Forelimb muscle (tissue), 1 donor: ENCODE measurements around the gene SELENOO. TPM values are rescaled to one million over a fixed set of nuclear protein-coding genes. Genes with fewer than 3 reads are reported as not detected.
"Not testable (repeated sequence)": the region's sequence is repeated elsewhere in the genome, so short reads cannot be mapped to it uniquely, and the experiment has no call there.

Experiments used
- DNase-seq: peaks from one replicate; pipeline ENCODE4 v3.0.0-alpha.2; 2013; ENCODE audit warnings: low read depth
- polyA plus RNA-seq: library from polyadenylated mRNA; unstranded; fragments of 120-200 nt; gene quantifications from one replicate; pipeline ENCODE4 v1.2.1, GENCODE V29; 2013; ENCODE audit not compliant: insufficient read length

The SELENOO gene
- polyA plus RNA-seq, 1 donor: 15.7 TPM

DNA sequence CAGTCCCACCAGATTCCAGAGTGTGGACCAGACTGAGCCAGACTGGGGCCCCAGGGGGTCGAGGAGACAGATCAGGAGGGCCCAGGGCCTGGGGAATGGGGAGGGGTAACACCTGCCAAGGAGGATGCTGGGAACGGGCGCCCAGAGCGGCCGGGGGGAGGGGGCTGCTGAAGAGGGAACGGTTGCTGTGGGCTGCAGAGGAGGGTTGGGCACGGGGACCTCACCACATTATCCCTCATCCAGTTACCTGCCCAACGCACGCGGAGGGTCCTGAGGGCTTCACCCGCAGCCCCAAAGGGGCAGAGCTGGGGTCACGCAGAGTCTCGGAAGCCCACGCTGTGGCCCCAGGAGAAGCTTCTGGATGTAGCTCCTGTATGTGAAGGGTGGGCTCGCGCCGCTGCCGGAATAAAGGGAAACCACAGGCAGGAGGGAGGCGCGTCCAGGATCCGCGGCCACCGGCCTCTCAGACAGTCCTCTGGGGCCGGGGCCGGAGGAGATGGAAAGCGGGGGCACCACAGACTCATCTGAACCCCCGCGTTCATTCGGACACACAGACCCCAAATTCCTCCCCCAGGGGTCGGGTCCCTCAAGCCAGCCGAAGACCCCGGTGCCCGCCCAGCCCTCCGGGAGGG, 866 bp upstream of the SELENOO start:
- no peak for DNase-seq

DNA sequence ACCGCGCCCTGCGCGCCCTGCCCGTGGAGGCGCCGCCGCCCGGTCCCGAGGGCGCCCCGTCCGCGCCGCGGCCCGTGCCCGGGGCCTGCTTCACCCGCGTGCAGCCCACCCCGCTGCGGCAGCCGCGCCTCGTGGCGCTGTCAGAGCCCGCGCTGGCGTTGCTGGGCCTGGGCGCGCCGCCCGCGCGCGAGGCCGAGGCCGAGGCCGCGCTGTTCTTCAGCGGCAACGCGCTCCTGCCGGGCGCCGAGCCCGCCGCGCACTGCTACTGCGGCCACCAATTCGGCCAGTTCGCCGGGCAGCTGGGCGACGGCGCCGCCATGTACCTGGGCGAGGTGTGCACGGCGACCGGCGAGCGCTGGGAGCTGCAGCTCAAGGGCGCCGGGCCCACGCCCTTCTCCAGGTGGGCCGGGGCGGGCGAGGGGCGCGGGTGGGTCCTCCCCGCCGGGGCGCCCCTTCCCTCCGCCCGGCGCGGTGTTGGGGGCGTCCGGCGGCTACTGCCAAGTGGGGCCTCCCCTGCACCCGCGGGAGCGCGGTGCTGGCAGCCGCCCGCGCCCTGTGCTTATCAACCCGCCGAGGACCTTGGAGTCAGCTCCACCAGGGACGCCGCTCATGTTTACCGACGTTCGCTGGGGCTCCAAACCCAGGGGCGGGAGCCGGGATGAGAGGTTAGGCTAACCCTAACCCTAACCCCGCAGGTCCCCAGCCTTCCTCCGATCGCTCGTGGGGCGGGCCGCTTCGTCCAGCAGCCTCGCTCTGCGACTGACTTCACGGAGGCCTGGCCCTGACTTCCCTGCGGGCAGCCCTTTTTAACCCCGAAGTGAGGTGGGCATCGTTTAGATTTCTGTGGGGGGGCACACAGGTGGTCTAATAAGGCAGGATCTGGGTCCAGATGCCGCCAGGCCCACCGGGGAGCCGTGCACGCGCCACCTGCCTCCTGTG, 649 bp downstream of the SELENOO start:
- DNase-seq: no peak

DNA sequence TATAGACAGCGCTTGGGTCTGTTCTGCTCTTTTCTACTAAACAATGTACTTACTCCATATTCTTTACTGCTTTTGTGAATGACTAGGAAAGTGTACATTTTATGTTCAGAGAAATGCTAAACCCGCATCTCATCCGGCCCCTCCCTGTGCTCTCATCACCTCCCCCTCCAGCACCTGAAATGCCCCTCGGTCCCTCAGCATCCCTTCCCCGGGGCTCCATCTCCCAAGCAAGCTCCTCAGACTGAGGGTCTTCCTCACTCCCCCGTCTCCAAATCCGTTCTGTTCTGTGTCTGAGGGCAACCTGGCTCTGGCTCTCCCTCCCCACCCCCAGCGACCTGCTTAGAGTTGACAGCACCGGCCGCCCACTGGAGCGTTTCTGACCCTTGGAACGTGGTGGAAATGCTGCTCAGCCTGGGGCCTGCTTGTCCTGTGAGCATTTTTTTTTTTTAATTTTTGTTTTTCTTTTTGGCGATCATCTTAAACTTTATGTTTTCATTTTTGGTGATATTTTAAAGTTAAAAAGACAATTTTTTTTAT, 1.4 kb downstream of the SELENOO start:
- no peak for DNase-seq

DNA sequence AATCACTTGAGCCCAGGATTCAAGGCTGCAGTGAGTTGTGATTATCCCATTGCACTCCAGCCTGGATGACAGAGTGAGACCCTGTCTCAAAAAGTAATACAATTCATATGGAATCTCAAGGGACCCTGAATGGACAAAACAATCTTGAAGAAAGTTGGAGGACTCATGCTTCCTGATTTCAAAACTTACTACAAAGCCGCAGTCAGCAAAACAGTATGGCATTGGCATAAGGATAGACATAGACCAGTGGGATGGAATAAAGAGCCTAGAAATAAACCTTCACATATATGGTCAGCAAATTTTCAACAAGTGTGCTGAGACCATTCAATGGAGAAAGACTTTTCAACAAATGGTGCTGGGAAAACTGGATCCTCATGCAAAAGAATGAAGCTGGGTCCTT, 2.5 kb downstream of the SELENOO start:
- DNase-seq: no peak

DNA sequence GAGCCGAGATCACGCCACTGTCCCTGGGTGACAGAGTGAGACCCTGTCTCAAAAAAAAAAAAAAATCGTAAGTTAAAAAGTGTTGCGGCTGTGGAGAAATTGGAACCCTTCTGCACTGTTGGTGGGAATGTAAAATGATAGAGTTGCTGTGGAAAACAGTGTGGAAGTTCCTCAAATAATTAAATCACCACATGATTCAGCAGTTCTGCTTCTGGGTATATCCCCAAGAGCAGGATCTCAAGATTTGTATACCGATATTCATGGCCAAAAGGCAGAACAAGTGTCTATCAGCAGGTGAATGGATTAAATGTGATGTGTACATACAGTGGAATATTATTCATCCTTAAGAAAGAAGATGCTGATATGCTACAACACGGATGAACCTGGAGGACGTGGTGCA, 3.8 kb downstream of the SELENOO start:
- no peak for DNase-seq

DNA sequence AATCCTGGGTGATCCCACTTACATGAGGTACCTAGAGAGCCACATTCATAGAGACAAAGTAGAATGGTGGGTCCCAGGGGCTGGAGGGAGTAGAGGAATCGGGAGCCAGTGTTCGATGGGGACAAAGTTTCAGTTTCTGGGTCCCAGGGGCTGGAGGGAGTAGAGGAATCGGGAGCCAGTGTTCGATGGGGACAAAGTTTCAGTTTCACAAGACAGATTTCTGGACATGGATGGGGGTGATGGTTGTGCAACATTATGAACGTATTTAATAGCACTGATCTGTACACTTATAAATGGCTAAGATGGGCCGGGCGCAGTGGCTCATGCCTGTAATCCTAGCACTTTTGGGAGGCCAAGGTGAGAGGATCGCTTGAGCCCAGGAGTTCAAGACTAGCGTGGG, 4.2 kb downstream of the SELENOO start:
- not testable (repeated sequence) for DNase-seq

DNA sequence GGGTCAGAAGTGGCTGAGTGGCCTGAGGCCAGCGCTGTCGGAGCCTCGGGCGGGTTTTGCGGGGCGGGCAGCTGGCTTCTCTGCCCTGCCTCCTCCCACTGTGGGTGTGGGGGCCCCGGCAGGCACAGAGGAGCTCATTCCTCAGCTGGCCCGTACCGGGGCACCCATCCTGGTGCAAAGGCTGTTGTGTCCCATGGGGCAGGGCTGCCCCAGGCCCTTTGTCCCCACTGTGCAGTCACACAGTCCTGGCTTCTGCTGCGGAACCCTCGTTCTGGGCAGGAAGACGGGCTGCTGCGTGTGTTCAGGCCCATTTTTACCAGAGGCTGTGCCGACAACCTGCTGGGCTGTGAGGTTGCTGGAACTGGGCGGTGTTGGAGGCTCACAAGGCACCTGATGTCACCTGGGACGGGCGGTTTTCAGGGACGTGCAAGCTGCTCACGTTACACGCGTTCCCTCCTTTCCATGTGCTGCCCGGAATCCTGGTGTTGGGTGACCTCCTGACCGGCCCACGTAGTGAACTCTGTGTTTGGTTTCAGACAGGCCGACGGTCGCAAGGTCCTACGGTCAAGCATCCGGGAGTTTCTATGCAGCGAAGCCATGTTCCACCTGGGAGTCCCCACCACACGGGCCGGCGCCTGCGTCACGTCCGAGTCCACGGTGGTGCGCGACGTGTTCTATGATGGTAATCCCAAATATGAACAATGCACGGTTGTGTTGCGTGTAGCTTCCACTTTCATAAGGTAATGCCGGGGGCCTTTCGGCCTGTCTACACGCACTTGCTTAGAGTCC, 5.2 kb downstream of the SELENOO start:
- no peak for DNase-seq

DNA sequence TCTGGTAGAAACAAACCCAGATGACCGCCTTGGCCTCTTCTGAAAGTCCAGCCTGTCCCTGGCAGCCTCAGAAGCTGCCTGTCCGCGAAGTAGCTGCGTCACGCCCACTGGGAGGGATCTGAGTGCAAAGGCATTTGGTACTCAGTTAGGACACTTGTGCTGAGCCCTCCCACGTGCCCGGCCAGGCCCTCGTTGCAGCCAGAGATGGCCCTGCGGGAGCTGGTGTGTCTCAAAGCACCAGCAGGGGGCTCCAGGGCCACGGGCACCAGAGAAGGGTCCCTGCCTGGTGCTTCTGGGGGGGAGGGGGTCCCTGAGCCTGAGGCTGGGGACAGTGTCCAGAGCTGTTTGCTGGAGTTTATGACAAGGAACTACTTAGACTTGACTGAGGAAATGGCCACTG, 5.8 kb downstream of the SELENOO start:
- no peak for DNase-seq

DNA sequence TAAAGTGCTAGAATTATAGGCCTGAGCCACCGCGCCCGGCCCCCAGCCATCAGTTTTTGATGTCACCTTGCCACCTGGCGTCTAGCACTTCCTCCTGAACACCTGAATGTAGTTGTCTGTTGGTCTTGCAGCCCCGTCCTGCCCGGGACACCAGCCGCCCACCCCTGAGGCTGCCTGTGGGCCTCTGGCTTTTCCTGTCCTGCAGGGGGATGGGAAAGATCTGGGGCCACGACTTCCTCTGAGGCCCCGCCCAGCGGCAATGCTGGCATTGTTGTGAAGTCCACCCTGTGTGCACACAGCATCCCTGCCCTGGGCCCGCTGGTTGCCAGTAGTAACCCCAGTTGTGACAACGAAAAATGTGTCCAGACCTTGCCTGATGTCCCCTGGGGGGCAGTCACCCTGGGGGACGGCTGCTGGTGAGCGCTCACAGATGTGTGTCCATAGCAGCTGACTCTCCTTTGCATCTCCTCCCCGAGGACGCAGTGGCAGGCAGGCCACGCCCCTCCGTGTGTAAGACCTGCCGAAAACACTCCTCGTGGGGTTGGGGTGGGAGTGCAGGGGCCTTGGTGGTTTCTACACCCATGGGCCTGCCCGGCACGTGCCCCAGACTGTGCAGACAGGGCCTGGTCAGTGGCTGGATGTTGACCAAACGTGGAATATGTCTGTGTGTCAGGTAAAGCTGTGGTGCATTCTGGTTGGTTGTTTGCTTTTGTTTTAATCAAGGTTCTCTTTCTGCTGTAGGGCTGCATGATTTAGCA, 6.8 kb downstream of the SELENOO start:
- no peak for DNase-seq

DNA sequence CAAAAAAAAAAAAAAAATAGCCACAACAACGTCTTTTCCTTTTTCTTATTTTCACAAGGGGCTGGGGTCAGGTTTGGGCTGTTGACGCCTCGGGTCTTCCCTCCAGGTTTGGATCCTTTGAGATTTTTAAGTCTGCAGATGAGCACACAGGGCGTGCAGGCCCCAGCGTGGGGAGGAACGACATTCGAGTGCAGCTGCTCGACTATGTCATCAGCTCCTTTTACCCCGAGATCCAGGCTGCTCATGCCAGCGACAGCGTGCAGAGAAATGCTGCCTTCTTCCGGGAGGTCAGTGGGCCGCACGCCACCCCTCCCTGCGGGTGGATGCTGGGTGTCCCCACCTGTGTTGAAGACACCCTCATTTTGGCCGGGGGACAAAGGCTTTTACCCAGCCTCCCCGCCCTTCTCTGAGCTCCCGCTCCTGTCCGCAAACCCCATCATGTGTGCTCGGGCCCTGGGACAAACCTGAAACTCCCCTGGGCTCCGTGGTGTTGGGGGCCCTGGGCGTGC, 7.7 kb downstream of the SELENOO start:
- DNase-seq: no peak

DNA sequence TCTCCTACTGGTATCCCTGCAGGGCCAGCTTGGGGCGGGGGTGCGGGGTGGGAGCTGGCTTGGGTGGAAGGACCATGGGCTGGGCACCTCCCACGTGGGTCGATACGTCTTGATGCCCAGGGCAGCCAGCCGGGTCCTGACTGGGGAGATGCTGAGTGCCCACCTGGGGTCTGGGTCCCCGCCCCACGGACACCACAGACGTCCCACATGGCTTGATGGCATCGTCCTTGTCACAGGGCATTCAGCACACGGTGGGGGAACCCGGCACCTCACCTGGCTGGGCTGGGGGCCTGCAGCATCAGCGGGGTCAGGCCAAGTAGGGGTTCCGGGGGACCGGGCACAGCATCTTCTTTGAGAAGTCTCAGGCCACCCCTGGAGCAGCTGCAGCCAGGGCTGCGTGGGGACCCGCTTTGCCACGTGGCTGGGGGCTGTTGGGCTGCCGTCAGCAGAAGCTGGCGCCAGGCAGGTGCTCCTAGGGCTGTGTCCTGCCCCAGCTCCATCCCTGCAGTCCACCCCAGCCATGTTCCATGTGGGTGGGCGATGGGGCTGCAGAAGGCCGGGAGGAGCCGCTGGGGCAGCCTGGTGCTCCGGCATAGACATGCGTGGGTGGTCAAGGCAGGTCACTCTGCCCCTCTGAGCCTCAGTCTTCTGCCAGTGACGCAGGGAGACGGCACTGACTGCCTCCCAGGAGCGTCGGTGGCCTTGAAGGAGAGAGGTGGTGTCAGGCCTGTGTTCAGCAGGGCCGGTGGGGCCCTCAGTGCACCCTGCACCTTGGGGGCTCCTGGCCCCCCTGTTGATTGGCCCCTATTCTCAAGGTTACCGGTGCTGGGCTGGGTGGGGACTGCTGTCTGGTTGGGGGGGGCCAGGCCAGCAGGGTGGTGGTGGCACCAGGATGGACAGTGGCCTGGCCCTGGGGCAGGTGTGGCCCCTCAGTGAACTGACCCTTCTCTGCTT, 8.4 kb downstream of the SELENOO start:
- DNase-seq: no peak

DNA sequence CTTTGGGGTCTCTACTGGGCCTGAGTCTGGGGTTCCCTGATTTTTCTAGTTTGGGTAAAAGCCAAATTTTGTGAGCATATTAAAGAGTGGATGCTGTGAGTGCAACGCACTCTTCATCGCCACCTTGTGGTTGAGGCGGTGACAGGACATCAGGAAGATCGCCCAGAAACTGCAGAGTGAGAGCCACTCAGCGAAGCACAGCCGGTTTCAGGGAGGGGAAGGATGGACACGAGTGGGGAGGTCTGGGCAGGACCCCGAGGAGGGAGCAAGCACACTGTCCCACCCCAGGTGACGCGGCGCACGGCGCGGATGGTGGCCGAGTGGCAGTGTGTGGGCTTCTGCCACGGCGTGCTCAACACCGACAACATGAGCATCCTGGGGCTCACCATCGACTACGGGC, 9.1 kb downstream of the SELENOO start:
- DNase-seq: no peak

DNA sequence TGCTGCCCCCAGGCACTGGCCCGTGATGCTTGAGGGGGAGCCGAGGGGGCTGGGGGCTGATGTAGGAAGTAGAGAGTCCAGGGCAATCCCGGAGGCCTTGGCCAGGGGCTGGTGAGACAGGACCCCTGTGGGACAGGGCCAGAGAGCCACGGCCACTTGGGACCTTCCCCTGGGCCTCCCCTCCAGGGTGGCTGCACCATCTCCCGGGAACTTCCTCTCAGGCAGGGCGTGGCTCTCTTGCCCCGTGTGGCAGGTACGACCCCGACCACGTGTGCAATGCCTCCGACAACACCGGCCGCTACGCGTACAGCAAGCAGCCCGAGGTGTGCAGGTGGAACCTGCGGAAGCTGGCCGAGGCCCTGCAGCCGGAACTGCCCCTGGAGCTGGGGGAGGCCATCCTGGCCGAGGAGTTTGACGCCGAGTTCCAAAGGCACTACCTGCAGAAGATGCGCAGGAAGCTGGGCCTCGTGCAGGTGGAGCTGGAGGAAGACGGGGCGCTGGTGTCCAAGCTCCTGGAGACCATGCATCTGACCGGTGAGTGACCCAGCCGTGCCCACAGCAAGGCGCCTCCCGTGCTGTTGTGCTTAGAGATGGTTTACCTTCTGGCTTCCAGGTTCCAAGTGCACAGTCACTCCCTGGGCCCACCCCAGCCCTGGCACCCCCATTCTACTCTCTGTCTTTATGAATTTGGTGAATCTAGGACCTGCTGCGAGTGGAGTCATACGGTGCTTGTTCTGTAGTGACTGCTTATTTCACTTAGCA, 9.7 kb downstream of the SELENOO start:
- DNase-seq: no peak

DNA sequence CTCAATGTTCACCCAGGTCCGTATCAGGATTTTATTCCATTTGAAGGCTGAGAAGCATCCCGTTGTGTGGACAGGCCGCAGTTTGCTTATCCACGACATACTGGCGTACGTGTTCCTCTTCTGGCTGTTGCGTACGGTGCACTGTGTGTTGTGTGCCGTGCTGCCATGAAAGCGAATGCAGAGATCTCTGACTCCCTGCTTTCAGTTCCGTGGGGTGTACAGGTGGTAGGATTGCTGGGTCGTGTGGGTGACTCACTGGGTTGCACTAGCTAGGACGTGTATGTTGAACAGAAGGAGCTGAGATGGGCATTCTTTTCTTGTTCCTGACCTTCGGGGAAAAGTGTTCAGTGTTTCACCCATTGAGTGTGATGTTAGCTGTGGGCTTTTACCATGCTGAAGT, 10.3 kb downstream of the SELENOO start:
- DNase-seq: no peak

DNA sequence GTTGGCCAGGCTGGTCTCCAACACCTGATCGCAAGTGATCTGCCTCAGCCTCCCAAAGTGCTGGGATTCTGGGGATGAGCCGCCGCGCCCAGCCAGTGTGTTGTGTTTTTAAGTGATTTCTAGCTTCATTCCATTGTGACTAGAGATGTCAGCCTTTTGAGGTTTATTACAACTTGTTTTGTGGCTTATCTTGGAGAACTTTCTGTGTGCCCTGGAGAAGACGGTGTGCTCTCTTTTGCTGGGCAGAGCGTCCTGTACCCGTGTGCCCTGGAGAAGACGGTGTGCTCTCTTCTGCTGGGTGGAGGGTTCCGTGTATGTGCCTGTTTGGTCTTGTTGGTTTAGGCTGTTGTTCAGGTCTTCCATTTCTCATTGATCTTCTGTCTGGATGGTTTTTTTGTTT, 12.5 kb downstream of the SELENOO start:
- DNase-seq: no peak

DNA sequence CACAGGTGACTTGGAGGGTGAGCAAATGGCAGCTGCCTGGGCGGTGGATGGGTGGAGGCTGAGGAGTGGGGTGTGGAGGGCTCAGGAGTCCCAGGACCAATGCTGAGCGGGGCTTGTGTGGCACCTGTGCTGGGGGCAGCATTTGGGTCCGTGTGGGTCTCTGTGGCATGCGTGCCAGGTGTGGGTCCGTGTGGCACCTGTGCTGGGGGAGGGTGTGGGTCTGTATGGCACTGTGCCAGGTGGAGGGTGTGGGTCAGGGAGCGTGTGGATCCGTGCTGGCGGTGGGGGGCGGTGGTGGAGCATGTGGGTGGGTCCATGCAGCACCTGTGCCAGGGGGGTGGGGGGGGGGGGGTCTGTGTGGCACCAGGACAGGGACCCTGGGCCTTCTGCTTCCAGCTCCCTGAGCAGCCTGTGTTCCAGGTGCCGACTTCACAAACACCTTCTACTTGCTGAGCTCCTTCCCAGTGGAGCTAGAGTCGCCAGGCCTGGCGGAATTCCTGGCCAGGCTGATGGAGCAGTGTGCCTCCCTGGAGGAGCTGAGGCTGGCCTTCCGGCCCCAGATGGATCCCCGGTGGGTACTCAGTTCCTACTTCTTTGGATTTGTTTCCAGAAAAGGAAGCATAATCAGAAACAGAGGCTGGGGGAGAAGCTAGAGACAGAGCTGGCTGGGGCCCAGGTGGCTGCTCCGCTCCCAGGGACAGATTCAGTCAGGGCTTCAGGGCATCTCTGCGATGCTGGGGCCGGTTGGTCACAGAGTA, 14.7 kb downstream of the SELENOO start:
- no peak for DNase-seq

DNA sequence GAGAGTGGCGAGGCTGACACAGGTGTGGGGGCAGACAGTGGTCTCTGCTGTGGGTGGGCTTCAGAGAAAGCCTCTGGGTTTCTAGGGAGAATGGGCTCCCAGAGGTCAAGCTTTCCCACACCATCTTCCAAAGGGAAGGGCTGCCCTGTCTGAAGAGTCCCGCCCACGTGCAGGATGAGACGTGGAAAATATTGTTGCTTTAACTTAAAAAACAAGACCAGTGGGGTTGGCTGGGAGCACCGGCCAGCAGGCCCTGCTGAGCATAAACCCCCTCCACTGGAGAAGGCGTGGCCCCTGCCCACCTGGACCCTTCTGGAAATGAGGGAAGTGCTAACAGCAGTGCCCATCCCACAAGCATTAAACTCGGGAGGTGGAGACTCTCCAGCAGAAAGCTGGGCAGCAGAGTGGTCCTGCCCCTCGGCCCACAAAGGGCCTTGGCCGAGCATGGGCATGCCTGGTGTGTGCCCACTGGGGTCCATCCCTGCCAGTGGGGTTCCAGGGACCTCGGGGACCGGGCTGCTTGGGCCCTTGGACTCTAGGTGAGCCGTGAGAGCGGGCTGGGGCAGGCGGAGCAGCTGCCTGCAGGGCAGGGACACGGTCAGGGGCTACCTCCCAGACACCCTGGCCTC, 15.4 kb downstream of the SELENOO start:
- no peak for DNase-seq
